Stomach (tissue), 9 donors: Measurements from ENCODE around the gene PSRC1. TPM values are rescaled to one million over a fixed set of nuclear protein-coding genes. Genes with fewer than 3 reads are reported as not detected.
A peak's percentile ranks its signal among the peaks of the same experiment; 100 is the strongest.

Experiments used
- DNase-seq, 2 donors: peaks; one replicate each; pipeline versions ENCODE4 v3.0.0 to v3.0.0-alpha.2; 2013 to 2019
- H3K27ac ChIP-seq, 5 donors: fragments of 200-600 bp in 4 of 5; sonication (generic) in 4 of 5; one replicate each; pipeline ENCODE4 v1.5.1; 2013 to 2019; ENCODE audit warnings: mild to moderate bottlenecking in 1 of 5, moderate library complexity in 1 of 5
- H3K27me3 ChIP-seq, 3 donors: fragments of 200-600 bp; sonication (generic); one replicate each; pipeline ENCODE4 v1.5.1; 2017 to 2019; ENCODE audit warnings: mixed run types in 1 of 3
- H3K36me3 ChIP-seq, 4 donors: fragments of 200-600 bp; sonication (generic); 1 replicate in 3 of 4; 2 replicates in 1 of 4; pipeline ENCODE4 v1.5.1; 2016 to 2019
- H3K4me1 ChIP-seq, 4 donors: fragments of 200-600 bp; sonication (generic); one replicate each; pipeline ENCODE4 v1.5.1; 2016 to 2019
- H3K4me3 ChIP-seq, 4 donors: fragments of 200-600 bp; sonication (generic) in 3 of 4; one replicate each; pipeline ENCODE4 v1.5.1; 2016 to 2019; ENCODE audit warnings: mild to moderate bottlenecking in 1 of 4
- H3K9me3 ChIP-seq, 4 donors: fragments of 200-600 bp; sonication (generic); one replicate each; pipeline ENCODE4 v1.5.1; 2016 to 2019
- EP300 ChIP-seq: sonication (generic); formaldehyde crosslinking; IDR thresholded peaks from one replicate; pipeline ENCODE4 v1.6.1; 2017; ENCODE audit warnings: antibody characterized with exemption
- POLR2A ChIP-seq, 4 donors: fragments of 450-650 bp; IDR thresholded peaks; one replicate each; pipeline ENCODE4 v1.6.1; 2016; ENCODE audit warnings: antibody characterized with exemption in 4 of 4, control low read depth in 2 of 4, mild to moderate bottlenecking in 1 of 4, moderate library complexity in 1 of 4
- POLR2AphosphoS5 ChIP-seq, 3 donors: sonication (generic); formaldehyde crosslinking; IDR thresholded peaks; one replicate each; pipeline ENCODE4 v1.6.1; 2016; ENCODE audit warnings: antibody characterized with exemption in 3 of 3
- WGBS, 5 donors: extraction: QIAGEN DNeasy Blood & Tissue Kit in 3 of 5; methylation state at CpG; one replicate each; pipeline versions ENCODE4 v1.1.5 to v1.1.7; 2013 to 2018; 5-methylcytosine and 5-hydroxymethylcytosine counted together
- intact Hi-C: fragments of 100-400 bp; cut with DNase I; formaldehyde crosslinking; loops from one replicate; pipeline ENCODE4 v1.15.1; 2023; ENCODE audit warnings: low total_unique reads
- polyA plus RNA-seq, 3 donors: library from polyadenylated mRNA; stranded (reverse); fragments of 200-250 nt; gene quantifications; one replicate each; pipeline ENCODE4 v1.2.3, GENCODE V29; 2013
- total RNA-seq, 5 donors: library from RNA; depleted of rRNA; stranded (reverse); fragments of >200 nt; gene quantifications; one replicate each; pipeline versions ENCODE4 v1.1.0 to v1.2.3, GENCODE V29; 2014 to 2016
- TF ChIP-seq, protein P1 (sequence below), 7 experiments: fragments of 450-650 bp in 4 of 7; fragments of 200-600 bp in 3 of 7; sonication (generic) in 3 of 7; IDR thresholded peaks; one replicate each; pipeline ENCODE4 v1.5.1; 2016 to 2019; ENCODE audit warnings: antibody characterized with exemption in 7 of 7, control low read depth in 2 of 7, mild to moderate bottlenecking in 1 of 7
- donor health status: healthy with polysubstance abuse.
- donor health status: Bipolar disorder and iron deficiency.
- donor health status: healthy.

Gene PSRC1
- total and polyA plus RNA-seq, 8 donors = 0.29 to 18.7 (median 3.6) TPM; not detected in 1

DNA sequence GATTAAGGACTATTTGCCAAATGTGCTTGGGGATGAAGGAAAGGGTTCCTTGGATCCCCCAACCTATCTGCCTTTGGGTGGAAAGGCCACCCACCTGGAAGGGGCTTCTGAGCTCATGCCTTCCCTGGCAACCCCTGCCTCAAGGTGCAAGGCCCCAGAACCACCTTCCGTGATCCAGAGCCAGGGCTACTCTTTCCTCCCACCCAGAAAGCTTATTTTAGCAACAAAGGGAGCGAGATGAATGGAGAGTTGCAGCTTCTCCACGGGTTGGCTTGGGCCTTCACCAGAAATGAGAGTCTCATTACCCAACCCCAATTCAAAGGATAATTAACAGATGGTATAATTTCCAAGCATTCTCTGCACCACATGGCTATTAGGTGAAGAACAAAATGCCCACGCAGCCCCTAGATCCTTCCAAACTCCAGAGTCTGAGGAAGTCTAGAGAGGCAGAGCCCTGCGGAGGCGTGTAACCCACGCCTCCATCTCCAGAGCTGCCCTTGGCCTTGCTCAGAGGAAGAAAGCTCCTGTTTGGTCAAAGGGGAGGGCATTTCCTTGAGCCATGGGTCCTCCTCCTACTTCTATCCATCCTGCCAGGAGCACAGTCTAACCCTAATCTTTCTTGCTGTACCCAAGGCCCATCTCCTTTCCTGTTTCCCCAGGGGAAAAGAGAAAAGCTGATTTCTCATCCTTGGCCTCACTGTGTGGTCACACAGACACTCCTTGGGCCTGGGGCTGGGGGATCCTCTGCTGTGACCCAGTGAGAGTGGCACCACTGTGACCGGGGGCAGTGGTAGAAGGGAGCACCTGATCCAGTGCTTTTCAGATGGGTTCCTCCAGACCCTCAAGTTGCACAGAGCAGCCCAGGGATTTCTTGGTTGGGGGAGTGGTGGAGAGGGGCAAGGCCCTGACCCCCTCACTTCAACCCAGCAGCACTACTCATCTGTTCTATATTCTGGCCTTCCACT, 35.3 kb downstream of the PSRC1 start:
- Histone ChIP-seq H3K4me1 (peaks cover 8 to 24% (median 14%) of the 10 kb centered on the region in 4 donors), H3K9me3 (no peaks in the 10 kb centered on the region), H3K27me3 (peaks cover 0 to 17% (median 5%) of the 10 kb centered on the region in 3 donors), H3K36me3 (peaks cover 0 to 5% (median 0%) of the 10 kb centered on the region in 4 donors), H3K27ac (no peak overlapping the region), H3K4me3 (no peak overlapping the region)
- WGBS, 5 donors = 86 to 95% (median 89%) methylated on average over 7 to 8 of the region's 8 CpGs
- TF ChIP-seq, protein P1, sequence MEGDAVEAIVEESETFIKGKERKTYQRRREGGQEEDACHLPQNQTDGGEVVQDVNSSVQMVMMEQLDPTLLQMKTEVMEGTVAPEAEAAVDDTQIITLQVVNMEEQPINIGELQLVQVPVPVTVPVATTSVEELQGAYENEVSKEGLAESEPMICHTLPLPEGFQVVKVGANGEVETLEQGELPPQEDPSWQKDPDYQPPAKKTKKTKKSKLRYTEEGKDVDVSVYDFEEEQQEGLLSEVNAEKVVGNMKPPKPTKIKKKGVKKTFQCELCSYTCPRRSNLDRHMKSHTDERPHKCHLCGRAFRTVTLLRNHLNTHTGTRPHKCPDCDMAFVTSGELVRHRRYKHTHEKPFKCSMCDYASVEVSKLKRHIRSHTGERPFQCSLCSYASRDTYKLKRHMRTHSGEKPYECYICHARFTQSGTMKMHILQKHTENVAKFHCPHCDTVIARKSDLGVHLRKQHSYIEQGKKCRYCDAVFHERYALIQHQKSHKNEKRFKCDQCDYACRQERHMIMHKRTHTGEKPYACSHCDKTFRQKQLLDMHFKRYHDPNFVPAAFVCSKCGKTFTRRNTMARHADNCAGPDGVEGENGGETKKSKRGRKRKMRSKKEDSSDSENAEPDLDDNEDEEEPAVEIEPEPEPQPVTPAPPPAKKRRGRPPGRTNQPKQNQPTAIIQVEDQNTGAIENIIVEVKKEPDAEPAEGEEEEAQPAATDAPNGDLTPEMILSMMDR (IDR thresholded peaks at IDR 0.05) = no peak
- no peak for TF ChIP-seq EP300
- TF ChIP-seq POLR2A (IDR thresholded peaks at IDR 0.05) = no peak
- no peak for TF ChIP-seq POLR2AphosphoS5 (IDR thresholded peaks at IDR 0.05)
- DNase-seq = no peak
- intact Hi-C loops = no loop called here

DNA sequence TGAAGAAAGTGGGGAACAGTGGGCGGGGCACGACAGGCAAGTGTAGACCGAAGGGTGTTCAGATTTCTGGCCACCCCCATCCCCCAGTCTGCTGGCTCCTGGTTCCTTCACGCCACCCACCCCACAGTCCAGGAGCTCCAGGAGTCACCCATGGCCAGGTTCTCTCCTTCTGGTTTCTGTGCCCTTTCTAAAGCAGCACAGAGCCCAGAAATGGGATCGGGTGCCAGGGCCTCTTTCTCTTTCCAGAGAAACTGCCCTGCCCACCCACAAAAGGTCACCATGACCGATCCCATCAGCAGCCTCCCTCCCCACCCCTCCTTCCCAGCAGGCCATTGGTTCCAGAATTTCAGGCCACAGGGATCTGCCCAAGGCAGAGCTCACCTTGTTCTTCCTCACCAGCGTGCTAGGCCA, 36.8 kb downstream of the PSRC1 start:
- TF ChIP-seq, protein P1 (IDR thresholded peaks at IDR 0.05) = no peak
- TF ChIP-seq POLR2AphosphoS5 (IDR thresholded peaks at IDR 0.05) = no peak
- TF ChIP-seq POLR2A (IDR thresholded peaks at IDR 0.05) = no peak
- TF ChIP-seq EP300 = no peak
- peak in 1 of 2 donors; percentile 5 for DNase-seq
- no peak overlapping the region for H3K4me3 ChIP-seq
- H3K4me1 ChIP-seq = peaks cover 16 to 36% (median 27%) of the 10 kb centered on the region in 4 donors
- peaks cover 0 to 27% (median 5%) of the 10 kb centered on the region in 3 donors for H3K27me3 ChIP-seq
- no peaks in the 10 kb centered on the region for H3K36me3 ChIP-seq
- H3K9me3 ChIP-seq = no peaks in the 10 kb centered on the region
- intact Hi-C loops = no loop called here
- H3K27ac ChIP-seq = no peak overlapping the region
- WGBS, 5 donors = 67 to 82% (median 79%) methylated on average over 7 of the region's 7 CpGs

DNA sequence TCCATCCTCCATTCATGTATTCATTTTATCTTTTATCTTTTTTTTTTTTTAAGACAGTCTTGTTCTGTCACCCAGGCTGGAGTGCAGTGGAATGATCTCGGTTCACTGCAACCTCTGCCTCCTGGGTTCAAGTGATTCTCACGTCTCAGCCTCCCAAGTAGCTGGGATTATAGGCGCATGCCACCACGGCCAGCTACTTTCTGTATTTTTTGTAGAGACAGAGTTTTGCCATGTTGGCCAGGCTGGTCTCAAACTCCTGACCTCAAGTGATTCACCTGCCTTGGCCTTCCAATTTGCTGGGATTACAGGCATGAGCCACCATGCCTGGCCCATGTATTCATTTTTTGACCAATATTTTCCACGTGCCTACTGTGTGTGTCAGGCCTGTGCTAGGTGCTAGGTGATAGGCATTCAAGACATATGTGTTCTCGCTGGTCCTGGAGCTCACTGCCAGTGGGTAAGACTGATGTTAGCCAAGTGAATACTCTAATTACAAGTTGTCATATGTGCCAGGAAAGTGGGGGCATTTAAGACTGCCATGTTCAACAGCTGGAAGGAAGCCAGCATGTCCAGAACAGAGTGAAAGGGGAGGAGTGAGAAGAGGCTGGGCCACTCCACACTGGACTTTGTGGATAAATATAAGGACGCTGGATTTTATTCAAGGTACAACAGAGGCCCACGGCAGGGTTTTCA, 38.9 kb downstream of the PSRC1 start:
- H3K36me3 ChIP-seq = peaks cover under 1 to 6% (median 4%) of the 10 kb centered on the region in 4 donors
- 77 to 88% (median 79%) methylated on average over 8 of the region's 8 CpGs for WGBS, 5 donors

DNA sequence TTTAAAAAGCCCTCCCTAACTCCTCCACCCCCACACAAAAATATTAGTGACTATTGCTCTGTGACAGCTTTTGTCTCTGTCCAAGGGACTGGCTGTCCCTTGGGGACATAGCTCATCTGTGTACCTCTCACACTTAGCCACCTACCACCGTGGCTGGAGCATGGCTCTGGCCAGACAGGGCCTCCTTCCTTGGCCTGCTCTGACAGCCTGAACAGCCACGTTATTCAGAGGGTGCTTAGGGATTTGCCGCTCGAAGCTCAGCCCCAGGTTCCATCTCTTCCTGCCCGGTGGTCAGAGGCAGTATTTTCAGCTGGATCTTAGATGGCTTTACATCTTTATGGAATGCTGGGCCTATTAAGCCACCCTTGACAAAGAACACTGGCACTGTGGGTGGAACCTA, 39.7 kb downstream of the PSRC1 start:
- H3K4me1 ChIP-seq = peaks cover 22 to 36% (median 33%) of the 10 kb centered on the region in 4 donors
- H3K9me3 ChIP-seq = no peaks in the 10 kb centered on the region
- intact Hi-C loops = no loop called here
- peaks cover 9 to 14% (median 12%) of the 10 kb centered on the region in 4 donors for H3K36me3 ChIP-seq
- H3K4me3 ChIP-seq = no peak overlapping the region
- TF ChIP-seq, protein P1 (IDR thresholded peaks at IDR 0.05) = no peak
- TF ChIP-seq POLR2A (IDR thresholded peaks at IDR 0.05) = no peak
- TF ChIP-seq EP300 = no peak
- no peak for TF ChIP-seq POLR2AphosphoS5 (IDR thresholded peaks at IDR 0.05)
- peaks cover 0 to 14% (median 0%) of the 10 kb centered on the region in 3 donors for H3K27me3 ChIP-seq
- H3K27ac ChIP-seq = no peak overlapping the region
- no peak for DNase-seq
- 54 to 69% (median 56%) methylated on average over 4 to 5 of the region's 5 CpGs for WGBS, 5 donors

More for the DNA sequence above, 38.9 kb downstream of the PSRC1 start:
- TF ChIP-seq POLR2AphosphoS5 (IDR thresholded peaks at IDR 0.05) = no peak
- TF ChIP-seq EP300 = no peak
- TF ChIP-seq, protein P1 (IDR thresholded peaks at IDR 0.05) = no peak
- TF ChIP-seq POLR2A (IDR thresholded peaks at IDR 0.05) = no peak
- no peaks in the 10 kb centered on the region for H3K9me3 ChIP-seq
- no peak overlapping the region for H3K27ac ChIP-seq
- no peak overlapping the region for H3K4me3 ChIP-seq
- H3K27me3 ChIP-seq = peaks cover 0 to 14% (median 0%) of the 10 kb centered on the region in 3 donors
- peak; percentile 7 to 9 for DNase-seq
- intact Hi-C loops = no loop called here
- H3K4me1 ChIP-seq = peaks cover 24 to 40% (median 35%) of the 10 kb centered on the region in 4 donors
